Lung microvascular endothelial cell (primary cell): ENCODE data around the gene KLRC3. TPM values are rescaled to one million over a fixed set of nuclear protein-coding genes. Genes with fewer than 3 reads are reported as not detected.
"Not testable (repeated sequence)": the region's sequence is repeated elsewhere in the genome, so short reads cannot be mapped to it uniquely, and the experiment has no call there.

Source experiments
- DNase-seq, 2 donors: peaks; one replicate each; pipeline versions ENCODE4 v3.0.0 to v3.0.0-alpha.2; 2010; ENCODE audit warnings: low read depth in 2 of 2
- total RNA-seq: library from RNA; depleted of rRNA; stranded (reverse); fragments of >200 nt; gene quantifications from 2 replicates; pipeline ENCODE4 v1.2.1, GENCODE V29; 2014

Gene KLRC3
- not detected in 2 replicates for total RNA-seq

GRCh38 chr12:10420334-10420733 is at the start of gene KLRC3:
TSS of gene KLRC3 (minus strand) at chr12:10420595. CDS start at chr12:10420550, 45 bp downstream.
- DNase-seq = peak in 1 of 2 donors; percentile 49

GRCh38 chr12:10469701-10470100 is 49.3 kb upstream of the KLRC3 start:
- no peak for DNase-seq

GRCh38 chr12:10466311-10466710 is 45.9 kb upstream of the KLRC3 start:
- no peak for DNase-seq

GRCh38 chr12:10457760-10458159 is 37.4 kb upstream of the KLRC3 start:
- DNase-seq = no peak

- no peak for DNase-seq
Measured at GRCh38 chr12:10456856-10457255, 36.5 kb upstream of the KLRC3 start.

- DNase-seq = no peak
Measured at GRCh38 chr12:10455766-10456165, 35.4 kb upstream of the KLRC3 start.

GRCh38 chr12:10454531-10454930 is 34.1 kb upstream of the KLRC3 start:
- peak in 1 of 2 donors; percentile 28 for DNase-seq

- DNase-seq = no peak
Measured at GRCh38 chr12:10453156-10453555, 32.8 kb upstream of the KLRC3 start, which contains the start of gene KLRC1. TSS of gene KLRC1 (minus strand) at chr12:10453377. CDS start at chr12:10451156, 2,221 bp downstream.

- no peak for DNase-seq
Measured at GRCh38 chr12:10448236-10448635, 27.8 kb upstream of the KLRC3 start.

- DNase-seq = not testable (repeated sequence)
Measured at GRCh38 chr12:10446052-10446451, 25.7 kb upstream of the KLRC3 start.

GRCh38 chr12:10441144-10441543 is 20.7 kb upstream of the KLRC3 start:
- not testable (repeated sequence) for DNase-seq

GRCh38 chr12:10439608-10440274 is 19.3 kb upstream of the KLRC3 start:
- not testable (repeated sequence) for DNase-seq

- not testable (repeated sequence) for DNase-seq
Measured at GRCh38 chr12:10437601-10438000, 17.2 kb upstream of the KLRC3 start.

GRCh38 chr12:10435816-10436215 is 15.4 kb upstream of the KLRC3 start, which contains the start of gene KLRC2:
TSS of gene KLRC2 (minus strand) at chr12:10436010. CDS start at chr12:10435986, 24 bp downstream.
- DNase-seq = peak in 1 of 2 donors; percentile 76

- DNase-seq = not testable (repeated sequence)
Measured at GRCh38 chr12:10430623-10431022, 10.2 kb upstream of the KLRC3 start.

GRCh38 chr12:10425938-10426337 is 5.5 kb upstream of the KLRC3 start:
- DNase-seq = not testable (repeated sequence)

GRCh38 chr12:10424260-10424899 is 4.0 kb upstream of the KLRC3 start:
- not testable (repeated sequence) for DNase-seq

- not testable (repeated sequence) for DNase-seq
Measured at GRCh38 chr12:10422159-10422558, 1.8 kb upstream of the KLRC3 start.

GRCh38 chr12:10409392-10409791 is 11.0 kb downstream of the KLRC3 start, which contains the start of gene KLRC4:
TSS of gene KLRC4 (minus strand) at chr12:10409757. CDS start at chr12:10409575, 182 bp downstream.
- DNase-seq = peak in 1 of 2 donors; percentile 59

- DNase-seq = no peak
Measured at GRCh38 chr12:10408842-10409241, 11.6 kb downstream of the KLRC3 start.

- DNase-seq = no peak
Measured at GRCh38 chr12:10406725-10407124, 13.7 kb downstream of the KLRC3 start.

GRCh38 chr12:10405294-10405693 is 15.1 kb downstream of the KLRC3 start:
- no peak for DNase-seq

GRCh38 chr12:10404798-10405197 is 15.6 kb downstream of the KLRC3 start:
- no peak for DNase-seq
